Esophagus squamous epithelium (tissue), 4 donors: Measurements from ENCODE around the gene KCNJ11.

Source experiments
- POLR2A ChIP-seq, 4 donors: fragments of 450-650 bp; IDR thresholded peaks; one replicate each; pipeline ENCODE4 v1.6.1; 2017; ENCODE audit warnings: antibody characterized with exemption in 4 of 4, mild to moderate bottlenecking in 4 of 4, moderate library complexity in 3 of 4
- TF ChIP-seq, protein P1 (sequence below), 6 experiments: fragments of 450-650 bp in 4 of 6; fragments of 200-600 bp in 2 of 6; sonication (generic) in 2 of 6; IDR thresholded peaks; one replicate each; pipeline ENCODE4 v1.5.1; 2016 to 2019; ENCODE audit warnings: antibody characterized with exemption in 6 of 6, mild to moderate bottlenecking in 4 of 6, moderate library complexity in 4 of 6

DNA sequence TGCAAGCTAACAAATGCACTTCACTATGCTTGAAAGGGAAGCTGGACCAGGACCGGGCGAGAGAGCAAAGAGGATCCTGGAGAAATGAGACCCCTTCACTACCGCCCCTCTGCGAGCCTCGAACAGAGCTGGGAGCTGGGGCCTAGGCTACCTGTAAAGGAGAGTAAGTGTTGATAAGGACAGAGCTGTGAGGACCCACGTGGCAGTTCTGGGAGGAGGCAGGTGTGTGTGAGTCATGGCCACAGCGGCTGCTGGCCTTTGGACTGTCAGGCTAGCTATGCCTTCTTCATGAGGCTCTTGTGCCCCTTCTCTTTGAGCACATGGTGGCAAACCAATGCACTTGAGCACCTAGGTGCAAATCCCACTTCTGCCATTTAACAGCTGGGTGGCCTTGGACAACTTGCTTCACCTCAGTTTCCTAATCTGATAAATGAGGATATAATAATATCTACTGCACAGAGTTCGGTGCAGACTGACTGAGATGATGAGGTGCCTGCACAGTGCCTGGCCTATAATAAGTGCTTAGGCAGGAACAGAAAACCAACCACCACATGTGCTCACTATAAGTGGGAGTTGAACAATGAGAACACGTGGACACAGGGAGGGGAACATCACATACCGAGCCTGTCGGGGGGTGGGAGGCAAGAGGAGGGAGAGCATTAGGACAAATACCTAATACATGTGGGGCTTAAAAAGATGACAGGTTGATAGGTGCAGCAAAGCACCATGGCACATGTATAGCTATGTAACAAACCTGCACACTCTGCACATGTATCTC is 35.3 kb upstream of the KCNJ11 start:
- TF ChIP-seq, protein P1, sequence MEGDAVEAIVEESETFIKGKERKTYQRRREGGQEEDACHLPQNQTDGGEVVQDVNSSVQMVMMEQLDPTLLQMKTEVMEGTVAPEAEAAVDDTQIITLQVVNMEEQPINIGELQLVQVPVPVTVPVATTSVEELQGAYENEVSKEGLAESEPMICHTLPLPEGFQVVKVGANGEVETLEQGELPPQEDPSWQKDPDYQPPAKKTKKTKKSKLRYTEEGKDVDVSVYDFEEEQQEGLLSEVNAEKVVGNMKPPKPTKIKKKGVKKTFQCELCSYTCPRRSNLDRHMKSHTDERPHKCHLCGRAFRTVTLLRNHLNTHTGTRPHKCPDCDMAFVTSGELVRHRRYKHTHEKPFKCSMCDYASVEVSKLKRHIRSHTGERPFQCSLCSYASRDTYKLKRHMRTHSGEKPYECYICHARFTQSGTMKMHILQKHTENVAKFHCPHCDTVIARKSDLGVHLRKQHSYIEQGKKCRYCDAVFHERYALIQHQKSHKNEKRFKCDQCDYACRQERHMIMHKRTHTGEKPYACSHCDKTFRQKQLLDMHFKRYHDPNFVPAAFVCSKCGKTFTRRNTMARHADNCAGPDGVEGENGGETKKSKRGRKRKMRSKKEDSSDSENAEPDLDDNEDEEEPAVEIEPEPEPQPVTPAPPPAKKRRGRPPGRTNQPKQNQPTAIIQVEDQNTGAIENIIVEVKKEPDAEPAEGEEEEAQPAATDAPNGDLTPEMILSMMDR (IDR thresholded peaks at IDR 0.05): no peak
- no peak for TF ChIP-seq POLR2A (IDR thresholded peaks at IDR 0.05)
